Nephron progenitor cell (in vitro differentiated cells): ENCODE results near the gene MMP11.

Experiments used
- DNase-seq: peaks from one replicate; pipeline ENCODE4 v3.0.0; 2021
- H3K27ac Mint-ChIP-seq: 2 replicates; pipeline ENCODE4 v1.8.0; 2021; ENCODE audit warnings: mild to moderate bottlenecking, moderate library complexity, mixed read lengths
- H3K27me3 Mint-ChIP-seq: 2 replicates; pipeline ENCODE4 v1.8.0; 2021; ENCODE audit warnings: mild to moderate bottlenecking, low read depth, mixed read lengths; ENCODE audit not compliant: poor library complexity
- H3K36me3 Mint-ChIP-seq: 2 replicates; pipeline ENCODE4 v1.8.0; 2021; ENCODE audit warnings: low read depth, mixed read lengths
- H3K4me1 Mint-ChIP-seq: 2 replicates; pipeline ENCODE4 v1.8.0; 2021; ENCODE audit warnings: mixed read lengths
- H3K4me3 Mint-ChIP-seq: 2 replicates; pipeline ENCODE4 v1.8.0; 2021; ENCODE audit warnings: mild to moderate bottlenecking, moderate library complexity, mixed read lengths
- H3K9me3 Mint-ChIP-seq: 2 replicates; pipeline ENCODE4 v1.8.0; 2021; ENCODE audit warnings: mild to moderate bottlenecking, moderate library complexity, mixed read lengths
- CTCF ChIP-seq: fragments of 200-600 bp; sonication (generic); IDR thresholded peaks from 2 replicates; pipeline ENCODE4 v1.5.0; 2021; ENCODE audit warnings: antibody characterized with exemption

Gene MMP11

DNA sequence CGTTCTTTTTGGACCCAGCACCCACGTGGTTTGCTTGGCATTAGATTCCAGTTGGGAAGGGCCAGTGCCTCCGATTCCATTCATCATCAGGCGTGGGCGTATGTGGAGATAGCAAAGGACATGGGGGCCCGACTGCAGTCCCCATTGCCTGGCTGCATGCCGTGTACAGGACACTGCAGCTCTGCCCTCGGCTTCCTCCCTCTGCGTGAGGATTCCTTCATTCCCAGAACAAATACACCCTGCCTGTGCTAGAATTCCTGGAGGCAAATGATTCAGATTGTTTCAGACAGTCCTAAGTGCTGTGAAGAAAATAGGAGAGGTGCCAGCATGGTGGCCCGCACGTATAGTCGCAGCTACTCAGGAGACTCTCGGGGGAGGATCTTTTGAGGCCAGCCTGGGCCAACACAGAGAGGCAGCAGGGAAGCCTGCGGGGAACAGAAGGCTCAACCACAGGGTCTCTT, 50.7 kb downstream of the MMP11 start:
- no peak for DNase-seq
- Mint-ChIP-seq H3K36me3 (peaks cover 76% of the 10 kb centered on the region), H3K27me3 (no peaks in the 10 kb centered on the region), H3K27ac (peak overlapping the region; percentile 69), H3K4me1 (peaks cover 30% of the 10 kb centered on the region), H3K4me3 (no peak overlapping the region), H3K9me3 (no peaks in the 10 kb centered on the region)
- TF ChIP-seq CTCF, result no peak

DNA sequence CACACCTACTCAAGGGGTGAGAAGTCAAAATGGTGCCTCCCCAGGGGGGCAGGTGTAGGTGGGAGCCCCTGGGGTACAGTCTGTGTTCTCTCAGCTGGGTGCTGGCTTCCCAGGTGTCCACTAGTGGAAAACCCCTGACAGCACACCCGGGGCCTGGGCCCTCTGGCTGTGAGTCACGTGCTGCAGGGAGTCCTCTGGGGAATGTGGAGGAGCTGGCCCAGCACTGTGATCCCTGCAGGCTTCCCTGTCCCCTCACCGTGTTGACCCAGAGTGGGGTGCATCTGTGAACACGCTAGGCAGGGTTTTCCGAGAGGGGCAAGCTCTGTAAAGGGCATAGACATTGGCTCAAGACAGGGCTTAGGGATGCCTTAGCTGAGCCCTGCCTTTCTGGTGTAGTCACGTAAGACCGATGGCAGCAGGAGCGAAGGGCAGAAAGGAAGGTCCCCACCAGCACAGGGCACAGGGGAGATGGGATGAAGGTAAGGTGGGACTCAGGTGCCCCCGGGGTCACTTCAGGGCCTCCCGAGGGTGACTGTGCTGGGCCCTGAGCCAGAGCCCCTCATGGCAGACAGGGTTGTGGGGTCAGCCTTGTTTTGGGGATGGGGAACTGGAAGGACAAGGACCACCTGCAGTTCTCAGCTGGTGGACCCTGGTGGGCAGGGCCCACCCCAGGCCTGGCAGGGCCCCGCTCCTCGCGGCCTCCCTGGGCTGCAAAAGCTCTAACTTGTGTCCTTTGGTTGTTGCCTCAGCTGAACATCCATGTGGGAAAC, 52.0 kb downstream of the MMP11 start:
- Mint-ChIP-seq H3K9me3 (no peaks in the 10 kb centered on the region), H3K36me3 (peaks cover 75% of the 10 kb centered on the region)

DNA sequence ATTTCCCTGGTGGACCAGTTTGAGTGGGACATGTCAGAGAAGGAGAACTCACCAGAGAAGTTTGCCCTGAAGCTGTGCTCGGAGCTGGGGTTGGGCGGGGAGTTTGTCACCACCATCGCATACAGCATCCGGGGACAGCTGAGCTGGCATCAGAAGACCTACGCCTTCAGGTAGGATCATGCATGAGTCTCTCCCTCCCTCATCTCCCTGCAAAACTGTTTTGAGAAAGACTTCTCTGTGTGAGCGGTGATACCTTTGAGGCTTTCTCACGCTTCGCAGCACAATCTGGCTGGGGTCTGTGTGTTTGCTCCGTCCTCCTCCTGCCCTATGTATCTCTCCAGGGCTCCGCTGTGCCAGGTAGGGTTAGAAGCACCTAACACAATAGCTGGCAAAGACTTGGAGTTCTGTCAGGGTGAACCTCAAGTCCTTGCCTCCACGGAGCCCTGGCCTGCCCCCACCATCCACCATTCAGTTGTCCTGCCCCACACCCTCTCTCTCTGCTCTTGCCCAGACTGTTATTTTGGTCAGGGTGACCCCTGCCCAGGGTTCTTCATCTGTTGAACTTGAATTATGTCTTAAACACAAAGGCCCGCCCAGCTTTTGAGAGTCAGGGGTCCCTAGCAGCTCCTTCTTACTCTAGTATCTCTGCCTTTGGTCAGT, 52.7 kb downstream of the MMP11 start:
- peaks cover 30% of the 10 kb centered on the region for H3K4me1 Mint-ChIP-seq

More for the DNA sequence above, 52.0 kb downstream of the MMP11 start:
- Mint-ChIP-seq H3K27ac (peak overlapping the region; percentile 59), H3K27me3 (no peaks in the 10 kb centered on the region), H3K4me1 (peaks cover 30% of the 10 kb centered on the region), H3K4me3 (no peak overlapping the region)
- DNase-seq, result no peak
- TF ChIP-seq CTCF, result no peak

GRCh38 chr22:23826510-23827350, 54.1 kb downstream of the MMP11 start:
- no peak for DNase-seq
- Mint-ChIP-seq H3K4me1 (peaks cover 30% of the 10 kb centered on the region), H3K4me3 (no peak overlapping the region), H3K9me3 (no peaks in the 10 kb centered on the region), H3K27ac (peak overlapping the region; percentile 98), H3K27me3 (peaks cover 5% of the 10 kb centered on the region), H3K36me3 (peaks cover 74% of the 10 kb centered on the region)
- TF ChIP-seq CTCF, result no peak

More for the DNA sequence above, 52.7 kb downstream of the MMP11 start:
- peaks cover 3% of the 10 kb centered on the region for H3K27me3 Mint-ChIP-seq
- H3K36me3 Mint-ChIP-seq, result peaks cover 75% of the 10 kb centered on the region
- H3K4me3 Mint-ChIP-seq, result peak overlapping the region; percentile 37
- H3K9me3 Mint-ChIP-seq, result no peaks in the 10 kb centered on the region
- no peak for DNase-seq
- peak overlapping the region; percentile 98 for H3K27ac Mint-ChIP-seq
- TF ChIP-seq CTCF, result no peak

DNA sequence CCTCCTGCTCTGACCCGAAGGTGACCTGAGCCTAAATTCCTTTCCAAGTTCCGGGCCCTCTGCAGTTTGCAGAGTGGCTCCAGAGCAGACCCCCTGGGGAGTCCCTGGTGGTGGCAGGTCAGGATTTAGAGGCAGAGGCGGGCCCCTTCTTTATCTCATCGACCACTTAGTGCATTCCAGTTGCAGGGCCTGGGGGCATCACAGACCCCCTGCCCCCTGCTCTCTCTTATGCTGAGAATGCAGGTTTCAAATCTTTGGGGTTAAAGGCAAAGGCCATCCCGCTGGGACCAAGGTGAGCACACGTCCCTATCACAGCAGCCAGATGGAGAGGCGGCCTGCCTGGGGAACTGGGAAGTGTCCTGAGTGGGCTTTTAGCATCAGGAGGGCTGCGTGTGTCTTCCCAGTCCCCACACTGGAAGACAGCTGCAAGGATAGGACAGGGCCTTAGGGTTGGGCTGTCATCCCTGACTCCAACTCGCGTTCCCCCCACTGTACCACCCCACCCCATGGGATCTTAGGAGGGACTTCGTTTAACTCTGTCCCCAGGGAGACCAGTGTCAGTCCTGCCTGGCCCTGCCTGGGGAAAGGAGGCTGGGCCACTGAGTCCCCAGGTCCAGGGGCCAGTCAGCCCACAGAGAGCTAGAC, 54.8 kb downstream of the MMP11 start:
- H3K27me3 Mint-ChIP-seq, result peaks cover 5% of the 10 kb centered on the region
- H3K9me3 Mint-ChIP-seq, result no peaks in the 10 kb centered on the region
- no peak for DNase-seq
- H3K4me1 Mint-ChIP-seq, result peaks cover 30% of the 10 kb centered on the region
- TF ChIP-seq CTCF, result no peak
- H3K36me3 Mint-ChIP-seq, result peaks cover 73% of the 10 kb centered on the region
- H3K4me3 Mint-ChIP-seq, result no peak overlapping the region
- peak overlapping the region; percentile 39 for H3K27ac Mint-ChIP-seq
